Panc1 (cell line): ENCODE data around the gene NOXA1. TPM values are rescaled to one million over a fixed set of nuclear protein-coding genes. Genes with fewer than 3 reads are reported as not detected.

Source experiments
- ATAC-seq: fragments of 200-7000 bp; cut with Tn5 transposase; 2 replicates; pipeline ENCODE4 v1.9.1; 2020; ENCODE audit warnings: mild to moderate bottlenecking, moderate library complexity
- BruUV-seq: library from RNA; stranded (reverse); fragments of 400-500 nt; replicated peaks from 2 replicates; lab custom pipeline; 2021; lab: Mats Ljungman, UMichigan
- CTCF ChIA-PET: fragments of 300-600 bp; sonication (Branson Sonifier 250); formaldehyde crosslinking; loops from one replicate; lab custom pipeline; 2022; ENCODE audit warnings: antibody characterized with exemption; lab: Charles Lee
- POLR2A ChIA-PET: fragments of 300-600 bp; sonication (Branson Sonifier 250); formaldehyde crosslinking; loops from one replicate; lab custom pipeline; 2022; ENCODE audit warnings: antibody characterized with exemption; lab: Charles Lee
- DNase-seq: peaks from one replicate; pipeline ENCODE4 v3.0.0-alpha.2; 2010; ENCODE audit warnings: low read depth, low spot score
- H3K27ac ChIP-seq: 2 replicates; pipeline ENCODE4 v1.5.1; 2011; ENCODE audit warnings: mild to moderate bottlenecking, low read length, inconsistent platforms
- H3K27me3 ChIP-seq: fragments of 200-500 bp; sonication (Bioruptor generic); 2 replicates; pipeline ENCODE4 v1.6.0; 2014; ENCODE audit warnings: low read length, inconsistent platforms; ENCODE audit not compliant: control insufficient read depth, insufficient read depth
- H3K36me3 ChIP-seq: fragments of 200-500 bp; sonication (Bioruptor generic); 2 replicates; pipeline ENCODE4 v1.5.1; 2014; ENCODE audit warnings: inconsistent platforms, mild to moderate bottlenecking, low read length, moderate library complexity; ENCODE audit not compliant: control insufficient read depth, insufficient read depth
- H3K4me1 ChIP-seq: 2 replicates; pipeline ENCODE4 v1.5.1; 2011; ENCODE audit warnings: inconsistent platforms, mild to moderate bottlenecking, low read length, moderate library complexity; ENCODE audit not compliant: control insufficient read depth, insufficient read depth
- H3K4me3 ChIP-seq, 2 experiments: 2 replicates each; pipeline ENCODE4 v1.5.1; 2011 to 2012; ENCODE audit warnings: low read depth in 2 of 2, low read length in 2 of 2, mild to moderate bottlenecking in 2 of 2, inconsistent platforms in 1 of 2, moderate library complexity in 1 of 2
- H3K9me3 ChIP-seq: fragments of 200-500 bp; sonication (Bioruptor generic); 2 replicates; pipeline ENCODE4 v1.5.1; 2014; ENCODE audit warnings: low read depth, mild to moderate bottlenecking, inconsistent platforms, low read length, moderate library complexity; ENCODE audit not compliant: control insufficient read depth, insufficient read depth
- POLR2AphosphoS5 ChIP-seq: IDR thresholded peaks from 2 replicates; pipeline ENCODE4 v1.6.1; 2012; ENCODE audit warnings: mild to moderate bottlenecking, low read depth, low read length, moderate library complexity
- SIN3A ChIP-seq: IDR thresholded peaks from 2 replicates; pipeline ENCODE4 v1.6.1; 2012; ENCODE audit warnings: low read depth, mild to moderate bottlenecking, low read length, moderate library complexity, borderline replicate concordance; ENCODE audit not compliant: insufficient read depth
- TCF7L2 ChIP-seq: IDR thresholded peaks from 2 replicates; pipeline ENCODE4 v1.6.1; 2011; ENCODE audit warnings: mild to moderate bottlenecking, low read depth, low read length, inconsistent platforms
- in situ Hi-C: cut with HindIII; loops from 2 replicates; pipeline ENCODE4 v1.10.0; 2016; ENCODE audit warnings: low sequenced_read_pairs, low pct_unique_long_range_greater_than_20kb
- intact Hi-C: fragments of 100-400 bp; cut with micrococcal nuclease; formaldehyde crosslinking; loops from one replicate; pipeline ENCODE4 v1.10.0; 2022; ENCODE audit not compliant: unreplicated experiment
- total RNA-seq: library from RNA; stranded (reverse); gene quantifications from one replicate; pipeline ENCODE4 v1.2.1, GENCODE V29; 2021; ENCODE audit not compliant: unreplicated experiment
- TF ChIP-seq, protein P1 (sequence below), 2 experiments: IDR thresholded peaks; 2 replicates each; pipeline ENCODE4 v1.6.1; 2011 to 2012; ENCODE audit warnings: low read depth in 2 of 2, control low read depth in 1 of 2, low read length in 1 of 2, mild to moderate bottlenecking in 1 of 2, moderate library complexity in 1 of 2; ENCODE audit not compliant: insufficient read depth in 1 of 2
- TF ChIP-seq, protein P2 (sequence below): fragments of 450-650 bp; IDR thresholded peaks from 2 replicates; pipeline ENCODE4 v1.5.1; 2017; ENCODE audit warnings: mild to moderate bottlenecking

Gene NOXA1
- total RNA-seq, 1 experiment from 2014 or later: 3.7 TPM

DNA sequence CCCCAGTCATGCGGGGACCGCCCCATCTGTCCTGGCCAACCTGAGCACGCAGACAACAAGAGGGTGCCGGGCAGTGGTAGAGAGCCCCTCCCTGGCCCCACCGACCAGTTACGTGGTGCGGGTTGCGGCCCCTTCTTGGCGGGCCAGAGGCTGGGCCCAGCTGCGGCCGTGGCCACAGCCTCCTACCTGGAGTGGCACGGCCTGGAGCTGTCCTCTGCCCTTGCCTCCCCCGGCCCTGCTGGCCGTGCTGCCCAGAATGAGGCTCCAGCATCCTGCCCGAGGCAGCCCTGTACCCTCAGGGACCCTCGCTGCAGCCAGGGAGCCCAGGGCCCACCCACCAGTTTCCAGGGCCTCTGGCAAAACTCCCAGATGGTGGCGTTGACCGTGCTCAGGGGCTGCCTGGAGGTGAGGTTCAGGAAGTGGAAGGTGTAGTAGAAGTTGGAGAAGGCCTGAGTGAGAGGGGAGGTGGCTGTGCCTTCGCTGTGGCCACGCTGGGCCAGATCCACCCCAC, 12.2 kb downstream of the NOXA1 start:
- intact Hi-C loops: no loop called here
- no peak for TF ChIP-seq POLR2AphosphoS5
- no peak for TF ChIP-seq SIN3A
- TF ChIP-seq, protein P1, sequence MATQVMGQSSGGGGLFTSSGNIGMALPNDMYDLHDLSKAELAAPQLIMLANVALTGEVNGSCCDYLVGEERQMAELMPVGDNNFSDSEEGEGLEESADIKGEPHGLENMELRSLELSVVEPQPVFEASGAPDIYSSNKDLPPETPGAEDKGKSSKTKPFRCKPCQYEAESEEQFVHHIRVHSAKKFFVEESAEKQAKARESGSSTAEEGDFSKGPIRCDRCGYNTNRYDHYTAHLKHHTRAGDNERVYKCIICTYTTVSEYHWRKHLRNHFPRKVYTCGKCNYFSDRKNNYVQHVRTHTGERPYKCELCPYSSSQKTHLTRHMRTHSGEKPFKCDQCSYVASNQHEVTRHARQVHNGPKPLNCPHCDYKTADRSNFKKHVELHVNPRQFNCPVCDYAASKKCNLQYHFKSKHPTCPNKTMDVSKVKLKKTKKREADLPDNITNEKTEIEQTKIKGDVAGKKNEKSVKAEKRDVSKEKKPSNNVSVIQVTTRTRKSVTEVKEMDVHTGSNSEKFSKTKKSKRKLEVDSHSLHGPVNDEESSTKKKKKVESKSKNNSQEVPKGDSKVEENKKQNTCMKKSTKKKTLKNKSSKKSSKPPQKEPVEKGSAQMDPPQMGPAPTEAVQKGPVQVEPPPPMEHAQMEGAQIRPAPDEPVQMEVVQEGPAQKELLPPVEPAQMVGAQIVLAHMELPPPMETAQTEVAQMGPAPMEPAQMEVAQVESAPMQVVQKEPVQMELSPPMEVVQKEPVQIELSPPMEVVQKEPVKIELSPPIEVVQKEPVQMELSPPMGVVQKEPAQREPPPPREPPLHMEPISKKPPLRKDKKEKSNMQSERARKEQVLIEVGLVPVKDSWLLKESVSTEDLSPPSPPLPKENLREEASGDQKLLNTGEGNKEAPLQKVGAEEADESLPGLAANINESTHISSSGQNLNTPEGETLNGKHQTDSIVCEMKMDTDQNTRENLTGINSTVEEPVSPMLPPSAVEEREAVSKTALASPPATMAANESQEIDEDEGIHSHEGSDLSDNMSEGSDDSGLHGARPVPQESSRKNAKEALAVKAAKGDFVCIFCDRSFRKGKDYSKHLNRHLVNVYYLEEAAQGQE (IDR thresholded peaks at IDR 0.05; ENCODE audit: insufficient read depth in 1 of 2, low read depth in 2 of 2, low read length in 1 of 2): no peak
- TF ChIP-seq TCF7L2: no peak
- TF ChIP-seq, protein P2, sequence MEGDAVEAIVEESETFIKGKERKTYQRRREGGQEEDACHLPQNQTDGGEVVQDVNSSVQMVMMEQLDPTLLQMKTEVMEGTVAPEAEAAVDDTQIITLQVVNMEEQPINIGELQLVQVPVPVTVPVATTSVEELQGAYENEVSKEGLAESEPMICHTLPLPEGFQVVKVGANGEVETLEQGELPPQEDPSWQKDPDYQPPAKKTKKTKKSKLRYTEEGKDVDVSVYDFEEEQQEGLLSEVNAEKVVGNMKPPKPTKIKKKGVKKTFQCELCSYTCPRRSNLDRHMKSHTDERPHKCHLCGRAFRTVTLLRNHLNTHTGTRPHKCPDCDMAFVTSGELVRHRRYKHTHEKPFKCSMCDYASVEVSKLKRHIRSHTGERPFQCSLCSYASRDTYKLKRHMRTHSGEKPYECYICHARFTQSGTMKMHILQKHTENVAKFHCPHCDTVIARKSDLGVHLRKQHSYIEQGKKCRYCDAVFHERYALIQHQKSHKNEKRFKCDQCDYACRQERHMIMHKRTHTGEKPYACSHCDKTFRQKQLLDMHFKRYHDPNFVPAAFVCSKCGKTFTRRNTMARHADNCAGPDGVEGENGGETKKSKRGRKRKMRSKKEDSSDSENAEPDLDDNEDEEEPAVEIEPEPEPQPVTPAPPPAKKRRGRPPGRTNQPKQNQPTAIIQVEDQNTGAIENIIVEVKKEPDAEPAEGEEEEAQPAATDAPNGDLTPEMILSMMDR: no peak
- H3K36me3 ChIP-seq: no peaks in the 10 kb centered on the region
- H3K27ac ChIP-seq: peak overlapping the region; percentile 65
- CTCF ChIA-PET: interaction anchor here (0.6 kb wide), 1 partner anchor 13 kb away, joined by 6 read pairs; the partner anchor contains the start of genes EXD3 and NOXA1
- in situ Hi-C loops: no loop called here
- ATAC-seq: peak; percentile 13; the same call in 1 of the 2 replicates
- peaks cover 6% of the 10 kb centered on the region for H3K4me1 ChIP-seq
- no peaks in the 10 kb centered on the region for H3K27me3 ChIP-seq
- no peaks in the 10 kb centered on the region for H3K9me3 ChIP-seq
- BruUV-seq: no TSS peak
- DNase-seq: no peak
- POLR2A ChIA-PET: interaction anchor here (0.6 kb wide), 1 partner anchor 68 kb away, joined by 5 read pairs; no protein-coding TSS in a partner anchor
- no peak overlapping the region for H3K4me3 ChIP-seq

DNA sequence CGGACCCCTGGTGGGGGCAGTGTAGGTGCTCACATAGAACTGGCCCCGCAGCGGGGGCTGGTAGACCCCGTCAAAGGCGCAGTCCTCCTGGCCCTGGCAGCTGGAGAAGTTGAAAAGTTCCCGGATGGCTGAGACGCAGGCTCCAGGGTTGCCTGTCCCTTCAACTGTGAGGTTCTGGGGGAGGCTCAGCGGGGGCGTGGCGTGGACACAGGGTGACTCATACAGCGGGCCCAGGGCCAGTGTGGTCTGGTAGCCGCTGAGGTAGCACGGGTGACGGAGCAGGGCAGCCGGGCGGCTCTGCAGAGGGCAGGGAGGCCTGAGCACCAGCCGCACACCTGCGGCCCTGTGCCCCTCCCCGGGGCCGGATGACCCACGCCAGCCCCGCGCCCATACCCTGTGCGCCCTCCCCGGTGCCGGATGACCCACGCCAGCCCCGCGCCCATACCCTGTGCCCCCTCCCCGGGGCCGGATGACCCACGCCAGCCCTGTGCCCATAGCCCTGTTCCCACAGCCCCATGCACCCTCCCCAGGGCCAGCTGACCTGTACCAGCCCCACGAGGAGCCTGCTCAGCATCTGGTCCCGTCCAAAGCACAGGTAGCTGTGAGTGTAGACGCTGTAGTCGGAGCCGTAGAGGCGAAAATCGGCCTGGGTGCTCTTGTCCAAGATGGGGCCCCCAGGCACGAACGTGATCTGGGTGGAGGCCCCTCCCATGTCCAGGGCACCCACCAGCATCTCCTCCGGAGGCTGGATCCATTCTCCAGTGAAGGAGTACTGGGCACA, 13.0 kb downstream of the NOXA1 start:
- ChIA-PET CTCF (interaction anchor here (1.0 kb wide), 1 partner anchor 13 kb away, joined by 6 read pairs; the partner anchor contains the start of gene EXD3), POLR2A (interaction anchor here (0.6 kb wide), 1 partner anchor 69 kb away, joined by 5 read pairs; no protein-coding TSS in a partner anchor)
- intact Hi-C loops: no loop called here
- no peaks in the 10 kb centered on the region for H3K36me3 ChIP-seq
- no peak for DNase-seq
- BruUV-seq: no TSS peak
- H3K4me3 ChIP-seq: no peak overlapping the region
- H3K27me3 ChIP-seq: no peaks in the 10 kb centered on the region
- H3K4me1 ChIP-seq: peaks cover 6% of the 10 kb centered on the region
- H3K27ac ChIP-seq: peak overlapping the region; percentile 65
- TF ChIP-seq SIN3A (no peak), POLR2AphosphoS5 (peak; percentile 35; the same call in 1 of the 2 replicates)
- TF ChIP-seq, protein P1 (IDR thresholded peaks at IDR 0.05; ENCODE audit: insufficient read depth in 1 of 2, low read depth in 2 of 2, low read length in 1 of 2): no peak
- TF ChIP-seq, protein P2: no peak
- H3K9me3 ChIP-seq: no peaks in the 10 kb centered on the region
- in situ Hi-C loops: no loop called here
- ATAC-seq: peak; percentile 83
